Activated T-helper 2 cell treated with anti-CD3 and anti-CD28 coated beads, Interferon-gamma antibody, Interleukin-2, Interleukin-4, amounts not matched to agents 10 μg/mL and 5 μg/mL and 100 μg/mL, durations not matched to agents 14 hours and 24 hours and 36 hours (primary cell): Measurements from ENCODE around the gene ANXA10. TPM values are rescaled to one million over a fixed set of nuclear protein-coding genes. Genes with fewer than 3 reads are reported as not detected.

Experiments used
- DNase-seq: peaks from one replicate; pipeline ENCODE4 v3.0.0; 2021; ENCODE audit warnings: low spot score
- H3K27ac Mint-ChIP-seq: one replicate; pipeline ENCODE4 v1.8.0; 2021; ENCODE audit warnings: mixed read lengths
- H3K27me3 Mint-ChIP-seq: one replicate; pipeline ENCODE4 v1.8.0; 2021; ENCODE audit warnings: low read depth, mixed read lengths
- H3K36me3 Mint-ChIP-seq: one replicate; pipeline ENCODE4 v1.8.0; 2021; ENCODE audit warnings: low read depth, mixed read lengths
- H3K4me1 Mint-ChIP-seq: one replicate; pipeline ENCODE4 v1.8.0; 2021; ENCODE audit warnings: low read depth, mixed read lengths
- H3K4me3 Mint-ChIP-seq: one replicate; pipeline ENCODE4 v1.8.0; 2021; ENCODE audit warnings: low read depth, mild to moderate bottlenecking, moderate library complexity, mixed read lengths
- H3K9me3 Mint-ChIP-seq: one replicate; pipeline ENCODE4 v1.8.0; 2021; ENCODE audit warnings: mixed read lengths
- intact Hi-C: fragments of 100-400 bp; cut with micrococcal nuclease; formaldehyde crosslinking; loops from one replicate; pipeline ENCODE4 v1.15.1; 2023
- total RNA-seq: library from RNA; stranded (reverse); gene quantifications from 2 replicates; pipeline ENCODE4 v1.2.3, GENCODE V29; 2022

Gene ANXA10, protein sequence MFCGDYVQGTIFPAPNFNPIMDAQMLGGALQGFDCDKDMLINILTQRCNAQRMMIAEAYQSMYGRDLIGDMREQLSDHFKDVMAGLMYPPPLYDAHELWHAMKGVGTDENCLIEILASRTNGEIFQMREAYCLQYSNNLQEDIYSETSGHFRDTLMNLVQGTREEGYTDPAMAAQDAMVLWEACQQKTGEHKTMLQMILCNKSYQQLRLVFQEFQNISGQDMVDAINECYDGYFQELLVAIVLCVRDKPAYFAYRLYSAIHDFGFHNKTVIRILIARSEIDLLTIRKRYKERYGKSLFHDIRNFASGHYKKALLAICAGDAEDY
- not detected in 2 replicates for total RNA-seq

DNA sequence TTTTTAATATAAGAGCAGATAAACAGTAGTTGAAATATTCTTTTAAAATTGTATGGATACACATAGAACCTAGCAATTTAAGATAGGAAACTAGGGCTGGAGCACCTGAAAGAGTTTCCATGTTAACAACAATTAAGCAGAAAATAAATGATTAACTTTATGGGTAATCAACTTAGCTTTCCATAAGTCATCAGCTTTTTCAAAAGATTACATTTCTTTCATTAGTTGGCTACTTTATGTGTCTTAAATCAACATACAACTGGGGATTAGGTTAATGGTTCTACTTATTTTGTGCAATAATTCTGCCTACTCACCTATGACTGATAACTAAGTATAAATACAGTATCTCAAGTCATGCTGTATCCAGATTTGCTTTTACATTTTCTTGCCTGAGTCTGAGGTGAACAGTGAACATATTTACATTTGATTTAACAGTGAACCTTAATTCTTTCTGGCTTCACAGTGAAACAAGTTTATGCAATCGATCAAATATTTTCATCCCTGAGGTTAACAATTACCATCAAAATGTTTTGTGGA lies at the start of gene ANXA10:
Gene ANXA10, plus strand, starts transcription at position 362 of the 537 bp plus-strand sequence. Its CDS starts 164 bp downstream, at position 526.
- H3K27me3 Mint-ChIP-seq, result no peaks in the 10 kb centered on the region
- no peak for DNase-seq
- no peak within 1 kb of the TSS for H3K27ac Mint-ChIP-seq
- intact Hi-C loops, result no loop called here
- H3K9me3 Mint-ChIP-seq, result peaks cover 5% of the 10 kb centered on the region
- no peak within 1 kb of the TSS for H3K4me3 Mint-ChIP-seq
- H3K4me1 Mint-ChIP-seq, result no peaks in the 10 kb centered on the region
- no peaks in the 10 kb centered on the region for H3K36me3 Mint-ChIP-seq

DNA sequence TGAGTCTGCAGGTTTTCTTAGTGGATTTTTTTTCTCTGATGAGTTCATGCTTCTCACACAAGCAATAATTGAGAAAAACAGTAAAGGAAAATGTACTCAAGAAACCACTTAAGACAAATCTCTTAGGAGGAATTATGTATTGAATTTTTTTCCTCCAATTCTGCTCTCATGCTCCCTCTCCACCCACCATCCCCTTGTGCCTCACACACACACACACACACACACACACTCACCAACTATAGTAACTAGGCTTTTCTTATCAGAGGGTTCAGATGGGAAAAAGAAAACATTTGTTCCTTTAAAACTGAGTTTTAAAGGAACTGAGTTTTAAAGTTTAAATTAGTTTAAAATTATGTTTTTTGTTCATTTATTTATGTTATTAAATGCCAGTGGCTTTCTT lies 47.0 kb upstream of the ANXA10 start:
- H3K36me3 Mint-ChIP-seq, result no peaks in the 10 kb centered on the region
- H3K4me1 Mint-ChIP-seq, result no peaks in the 10 kb centered on the region
- no peak overlapping the region for H3K27ac Mint-ChIP-seq
- intact Hi-C loops, result no loop called here
- no peaks in the 10 kb centered on the region for H3K27me3 Mint-ChIP-seq
- peaks cover 8% of the 10 kb centered on the region for H3K9me3 Mint-ChIP-seq
- H3K4me3 Mint-ChIP-seq, result no peak overlapping the region
- no peak for DNase-seq

DNA sequence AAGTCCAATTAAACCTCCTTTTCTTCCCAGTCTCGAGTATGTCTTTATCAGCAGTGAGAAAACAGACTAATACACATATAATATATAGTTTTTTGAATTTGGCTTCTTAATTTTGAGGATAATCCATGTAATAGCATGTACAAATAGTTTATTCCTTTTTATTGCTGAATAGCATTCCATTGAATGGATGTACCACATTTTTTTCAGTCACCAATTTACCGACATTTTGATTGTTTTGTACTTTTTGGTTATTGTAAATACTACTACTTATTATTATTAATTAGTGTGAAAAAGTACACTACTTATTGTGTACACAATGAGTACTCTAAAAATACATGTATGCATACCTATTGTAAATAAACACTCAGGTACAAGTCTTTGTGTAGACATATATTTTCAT lies 42.3 kb upstream of the ANXA10 start:
- H3K27ac Mint-ChIP-seq, result no peak overlapping the region
- H3K4me3 Mint-ChIP-seq, result no peak overlapping the region
- peaks cover 8% of the 10 kb centered on the region for H3K9me3 Mint-ChIP-seq
- DNase-seq, result no peak
- no peaks in the 10 kb centered on the region for H3K27me3 Mint-ChIP-seq
- no peaks in the 10 kb centered on the region for H3K36me3 Mint-ChIP-seq
- intact Hi-C loops, result no loop called here
- H3K4me1 Mint-ChIP-seq, result no peaks in the 10 kb centered on the region

DNA sequence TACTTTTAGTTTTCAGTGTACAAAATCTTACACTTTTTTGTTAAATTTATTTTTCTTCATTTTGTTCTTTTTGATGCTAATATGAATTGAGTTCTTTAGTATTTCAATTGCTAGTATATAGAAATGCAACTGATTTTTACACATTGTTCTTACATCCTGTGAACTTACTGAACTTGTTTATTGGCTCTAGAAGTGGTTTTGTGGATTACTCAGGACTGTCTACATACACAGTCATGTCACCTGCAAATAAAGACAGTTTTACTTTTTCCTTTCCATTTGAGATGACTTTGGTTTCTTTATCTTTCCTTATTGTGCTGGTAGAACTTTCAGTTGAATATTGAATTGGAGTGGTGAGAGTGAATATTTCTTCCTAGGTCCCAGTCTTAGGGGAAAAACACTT lies 40.8 kb upstream of the ANXA10 start:
- H3K4me3 Mint-ChIP-seq, result no peak overlapping the region
- no peak overlapping the region for H3K27ac Mint-ChIP-seq
- no peaks in the 10 kb centered on the region for H3K27me3 Mint-ChIP-seq
- H3K9me3 Mint-ChIP-seq, result peaks cover 8% of the 10 kb centered on the region
- intact Hi-C loops, result no loop called here
- no peaks in the 10 kb centered on the region for H3K36me3 Mint-ChIP-seq
- no peak for DNase-seq
- H3K4me1 Mint-ChIP-seq, result no peaks in the 10 kb centered on the region

DNA sequence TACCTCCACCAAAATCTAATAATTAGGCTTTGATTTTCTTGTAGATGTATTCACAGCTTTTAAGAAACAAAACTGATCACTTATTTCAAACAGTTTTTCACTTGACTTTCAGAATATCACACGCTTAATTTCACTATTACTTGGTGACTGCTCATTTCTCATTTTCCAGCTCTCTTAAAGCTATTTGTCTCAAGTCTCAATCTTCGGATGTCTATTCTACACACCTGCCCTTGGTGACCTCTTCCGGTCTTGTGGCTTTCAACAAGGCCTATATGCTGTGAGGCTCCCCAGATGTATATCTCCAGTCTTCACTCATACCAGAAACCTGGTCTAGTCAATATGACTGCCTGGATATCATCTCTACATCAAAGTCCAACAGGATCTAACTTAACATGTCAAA lies 34.9 kb upstream of the ANXA10 start:
- Mint-ChIP-seq H3K36me3 (no peaks in the 10 kb centered on the region), H3K9me3 (no peaks in the 10 kb centered on the region), H3K27ac (no peak overlapping the region), H3K4me1 (no peaks in the 10 kb centered on the region), H3K27me3 (no peaks in the 10 kb centered on the region), H3K4me3 (no peak overlapping the region)
- no peak for DNase-seq
- intact Hi-C loops, result no loop called here

DNA sequence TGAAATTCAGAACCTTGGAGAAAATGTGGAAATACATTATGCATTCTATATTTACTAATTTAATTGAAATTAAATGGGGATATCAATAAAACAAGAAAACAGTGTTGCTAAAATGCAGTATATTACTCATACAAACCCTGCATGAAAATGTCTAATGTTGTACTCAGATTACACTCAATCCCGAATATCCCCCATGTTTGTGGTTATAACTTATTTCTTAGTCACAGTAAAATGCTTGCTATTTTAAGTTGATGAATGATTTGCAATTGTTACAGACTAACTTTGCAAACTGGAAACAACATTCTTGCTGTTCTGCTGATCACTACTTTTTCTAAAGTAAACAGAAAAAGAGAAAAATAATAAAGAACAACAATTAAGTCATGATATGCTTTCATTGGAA lies 33.1 kb upstream of the ANXA10 start:
- Mint-ChIP-seq H3K27ac (no peak overlapping the region), H3K36me3 (no peaks in the 10 kb centered on the region), H3K4me1 (no peaks in the 10 kb centered on the region), H3K4me3 (no peak overlapping the region), H3K9me3 (no peaks in the 10 kb centered on the region), H3K27me3 (no peaks in the 10 kb centered on the region)
- no peak for DNase-seq
- intact Hi-C loops, result no loop called here

DNA sequence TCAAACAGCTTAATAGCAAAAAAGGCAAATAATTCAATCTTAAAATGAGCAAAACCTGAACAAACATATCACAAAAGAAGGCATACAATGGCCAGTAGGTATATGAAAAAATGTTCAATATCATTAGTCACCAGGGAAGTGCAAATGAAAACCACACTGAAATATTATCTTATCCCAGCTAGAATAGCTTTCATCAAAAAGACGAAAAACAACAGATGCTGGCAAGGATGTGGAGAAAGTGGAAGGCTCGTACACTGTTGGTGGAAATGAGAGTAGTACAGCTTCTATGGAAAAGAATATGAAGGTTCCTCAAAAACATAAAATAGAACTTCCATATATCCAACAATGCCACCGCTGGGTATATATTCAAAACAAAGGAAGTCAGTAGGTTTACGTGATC lies 29.3 kb upstream of the ANXA10 start:
- intact Hi-C loops, result no loop called here
- no peak overlapping the region for H3K4me3 Mint-ChIP-seq
- no peak for DNase-seq
- H3K36me3 Mint-ChIP-seq, result no peaks in the 10 kb centered on the region
- no peak overlapping the region for H3K27ac Mint-ChIP-seq
- no peaks in the 10 kb centered on the region for H3K27me3 Mint-ChIP-seq
- no peaks in the 10 kb centered on the region for H3K4me1 Mint-ChIP-seq
- H3K9me3 Mint-ChIP-seq, result no peaks in the 10 kb centered on the region

DNA sequence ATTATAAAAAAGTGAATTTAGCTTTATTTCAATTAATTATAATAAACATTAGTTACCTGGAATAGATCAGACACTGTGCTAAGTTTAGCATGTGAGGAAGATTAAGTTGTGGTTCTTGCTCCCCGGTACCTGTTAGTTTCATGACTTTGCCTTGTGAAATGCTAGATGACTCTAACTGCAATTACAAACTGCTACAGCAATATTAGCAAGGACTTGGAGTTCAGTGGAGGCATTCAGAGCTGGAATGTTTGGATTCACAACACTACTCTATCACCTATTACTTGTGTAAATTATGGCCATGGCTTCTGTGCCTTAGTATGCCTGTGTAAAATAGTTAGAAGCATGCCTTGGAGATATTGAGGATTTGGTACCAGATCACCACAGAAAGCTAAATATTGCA lies 21.4 kb upstream of the ANXA10 start:
- H3K4me3 Mint-ChIP-seq, result no peak overlapping the region

DNA sequence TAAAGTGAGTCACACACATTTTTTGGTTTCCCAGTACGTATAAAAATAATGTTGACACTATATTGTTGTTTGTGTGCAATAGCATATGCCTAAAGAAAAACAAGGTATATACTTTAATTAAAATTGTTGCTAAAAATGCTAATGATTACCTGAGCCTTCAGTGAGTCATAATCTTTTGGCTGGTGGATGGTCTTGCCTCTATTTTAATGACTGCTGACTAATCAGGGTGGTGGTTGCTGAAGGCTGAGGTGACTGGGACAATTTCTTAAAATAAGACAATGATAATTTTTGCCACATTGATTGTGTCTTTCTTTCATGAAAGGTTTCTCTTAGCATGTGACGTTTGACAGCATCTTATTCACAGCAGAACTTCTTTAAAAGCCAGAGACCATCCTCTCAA lies 21.0 kb upstream of the ANXA10 start:
- no peak for DNase-seq
- Mint-ChIP-seq H3K4me1 (no peaks in the 10 kb centered on the region), H3K4me3 (no peak overlapping the region), H3K27ac (no peak overlapping the region), H3K9me3 (no peaks in the 10 kb centered on the region), H3K36me3 (no peaks in the 10 kb centered on the region), H3K27me3 (no peaks in the 10 kb centered on the region)
- intact Hi-C loops, result no loop called here

More for the DNA sequence above, 21.4 kb upstream of the ANXA10 start:
- no peak overlapping the region for H3K27ac Mint-ChIP-seq
- H3K9me3 Mint-ChIP-seq, result no peaks in the 10 kb centered on the region
- no peak for DNase-seq
- H3K36me3 Mint-ChIP-seq, result no peaks in the 10 kb centered on the region
- no peaks in the 10 kb centered on the region for H3K27me3 Mint-ChIP-seq
- H3K4me1 Mint-ChIP-seq, result no peaks in the 10 kb centered on the region
- intact Hi-C loops, result no loop called here

DNA sequence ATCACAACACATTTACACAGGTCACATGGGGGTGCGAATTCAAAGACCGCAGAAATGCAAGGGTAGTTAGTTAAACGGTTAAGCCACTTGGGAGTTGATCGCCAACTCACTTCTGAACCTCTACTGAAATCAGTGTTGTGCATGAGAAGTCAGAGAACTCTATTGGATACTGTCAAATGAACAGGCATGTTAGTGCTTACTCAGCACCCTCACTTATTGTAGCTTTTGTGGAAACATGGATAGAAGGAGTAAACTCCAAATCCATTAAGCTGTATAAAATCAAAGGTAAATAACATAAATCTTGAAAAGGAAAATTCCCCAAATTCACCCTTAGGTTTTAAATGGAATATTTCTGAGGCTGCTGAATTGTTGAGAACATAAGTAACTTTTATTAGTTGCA lies 17.5 kb upstream of the ANXA10 start:
- Mint-ChIP-seq H3K36me3 (no peaks in the 10 kb centered on the region), H3K4me1 (no peaks in the 10 kb centered on the region), H3K4me3 (no peak overlapping the region), H3K9me3 (no peaks in the 10 kb centered on the region), H3K27ac (no peak overlapping the region), H3K27me3 (no peaks in the 10 kb centered on the region)
- DNase-seq, result no peak
- intact Hi-C loops, result no loop called here

DNA sequence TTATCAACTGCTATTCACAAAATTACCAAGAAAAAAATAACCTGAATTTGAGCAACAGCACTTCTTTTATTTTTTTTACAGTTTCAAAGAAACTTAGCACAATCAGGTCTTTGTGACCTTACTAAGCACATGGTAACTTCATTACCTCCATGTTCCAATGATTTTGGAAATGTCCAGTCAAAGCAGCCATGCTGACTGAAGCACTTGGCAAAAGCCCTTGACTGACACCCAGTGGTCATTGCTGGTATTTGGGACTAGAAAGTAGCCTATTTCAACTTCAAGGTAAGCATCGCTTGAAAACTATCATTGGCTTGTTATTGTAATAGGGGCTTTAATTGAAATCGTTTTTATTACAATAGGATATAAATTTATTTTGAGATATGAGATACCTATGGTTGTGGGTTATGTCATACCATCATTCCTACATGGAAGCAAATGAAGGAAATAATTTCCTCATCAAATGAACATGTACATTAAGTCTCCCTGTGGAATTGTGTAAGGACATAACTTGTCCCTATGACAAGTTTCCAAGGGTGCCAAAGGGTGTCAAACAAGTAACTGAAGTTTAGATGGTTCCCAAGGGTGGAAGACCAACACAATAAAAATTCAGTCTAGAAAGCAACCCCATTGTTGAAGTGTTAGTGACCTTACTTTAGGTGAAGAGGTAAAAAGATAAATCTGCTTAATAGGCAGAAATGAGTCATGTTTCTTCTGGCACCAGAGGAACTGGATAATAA lies 15.2 kb upstream of the ANXA10 start:
- intact Hi-C loops, result loop anchor here (2.0 kb wide), 1 partner anchor 1056 kb away; no protein-coding TSS in a partner anchor
- H3K4me3 Mint-ChIP-seq, result no peak overlapping the region
- no peaks in the 10 kb centered on the region for H3K4me1 Mint-ChIP-seq
- no peaks in the 10 kb centered on the region for H3K27me3 Mint-ChIP-seq
- H3K36me3 Mint-ChIP-seq, result no peaks in the 10 kb centered on the region
- peak; percentile 8 for DNase-seq
- H3K27ac Mint-ChIP-seq, result no peak overlapping the region
- H3K9me3 Mint-ChIP-seq, result no peaks in the 10 kb centered on the region

DNA sequence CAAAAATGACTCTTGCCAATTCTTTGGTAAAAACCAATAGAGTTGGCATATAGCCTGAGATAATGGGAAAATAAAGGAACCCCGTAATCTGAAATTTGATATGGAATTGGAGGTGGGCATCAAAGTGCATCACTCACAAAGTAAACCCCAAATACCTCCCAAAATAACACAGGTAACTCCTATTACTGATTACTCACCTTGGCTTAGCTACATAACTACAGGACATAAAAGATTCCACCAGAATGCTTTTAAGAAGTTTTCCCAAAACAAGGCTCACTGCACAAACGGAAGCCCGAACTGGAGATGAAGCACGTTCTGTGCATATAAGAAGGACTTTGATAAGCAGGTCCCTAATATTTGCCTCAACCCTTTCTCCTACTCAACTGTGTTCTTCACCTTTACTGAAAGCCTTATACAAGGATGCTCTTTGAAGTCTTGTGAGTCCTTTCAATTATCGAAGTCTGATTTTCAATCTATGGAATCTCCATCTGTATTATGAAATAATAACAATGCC lies 14.6 kb upstream of the ANXA10 start:
- Mint-ChIP-seq H3K36me3 (no peaks in the 10 kb centered on the region), H3K9me3 (no peaks in the 10 kb centered on the region), H3K4me3 (no peak overlapping the region), H3K27ac (no peak overlapping the region), H3K4me1 (no peaks in the 10 kb centered on the region), H3K27me3 (no peaks in the 10 kb centered on the region)
- intact Hi-C loops, result loop anchor here (2.0 kb wide), 1 partner anchor 1057 kb away; no protein-coding TSS in a partner anchor
- DNase-seq, result no peak

DNA sequence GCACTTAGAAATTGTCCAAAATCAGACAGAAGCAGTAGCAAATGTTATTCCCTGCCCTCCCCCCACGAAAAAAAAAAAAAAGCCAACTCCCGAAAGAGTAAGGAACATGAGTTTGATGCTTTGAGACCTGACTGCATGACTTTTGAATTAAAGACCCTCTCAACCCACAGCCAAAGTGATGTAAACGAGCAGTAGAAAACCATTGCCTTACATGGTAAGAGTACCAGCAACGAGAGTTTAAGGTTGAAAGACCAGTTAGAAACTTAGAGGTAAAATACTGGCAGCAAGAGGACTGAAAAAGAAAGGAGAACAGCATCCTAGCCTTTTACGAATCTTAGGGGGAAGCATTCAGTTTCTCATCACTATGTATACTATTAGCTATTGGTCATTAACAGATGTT lies 10.0 kb upstream of the ANXA10 start:
- H3K4me3 Mint-ChIP-seq, result no peak overlapping the region
- no peaks in the 10 kb centered on the region for H3K36me3 Mint-ChIP-seq
- H3K27me3 Mint-ChIP-seq, result no peaks in the 10 kb centered on the region
- H3K27ac Mint-ChIP-seq, result no peak overlapping the region
- intact Hi-C loops, result no loop called here
- H3K9me3 Mint-ChIP-seq, result peaks cover 3% of the 10 kb centered on the region
- no peaks in the 10 kb centered on the region for H3K4me1 Mint-ChIP-seq
- DNase-seq, result no peak
